ENCODE data around the gene AFF2.

Gene AFF2

GRCh38 chrX:148634591-148634990 lies 134.2 kb downstream of the AFF2 start:
- Histone ChIP-seq H3K9me3 (replicated peaks; ENCODE audit: insufficient read depth, low read length) (no peaks in the 10 kb centered on the region), H3K9me2 (replicated peaks; ENCODE audit: insufficient read depth, low read length) (no peaks in the 10 kb centered on the region), H3K4me1 (ENCODE audit: low read length) (no peaks in the 10 kb centered on the region), H3F3A (ENCODE audit: insufficient read depth, low read length) (no peaks in the 10 kb centered on the region), H3K79me2 (ENCODE audit: low read length) (no peaks in the 10 kb centered on the region), H3K4me2 (ENCODE audit: low read depth, low read length) (no peak overlapping the region), H3K9ac (ENCODE audit: low read length) (no peak overlapping the region), H3K4me3 (ENCODE audit: low read length) (no peak overlapping the region), H3K36me3 (replicated peaks; ENCODE audit: insufficient read depth, low read length) (no peaks in the 10 kb centered on the region), H2AFZ (ENCODE audit: low read length) (no peak overlapping the region), H4K20me1 (ENCODE audit: insufficient read depth, low read length) (no peaks in the 10 kb centered on the region), H3K27me3 (replicated peaks; ENCODE audit: insufficient read depth, low read length) (no peaks in the 10 kb centered on the region), H3K27ac (ENCODE audit: low read length) (no peak overlapping the region)
- TF ChIP-seq EZH2phosphoT487 (IDR thresholded peaks at IDR 0.05; ENCODE audit: low read length) (no peak), EZH2 (optimal IDR thresholded peaks at IDR 0.05; ENCODE audit: low read depth, low read length) (no peak), CTCF (IDR thresholded peaks at IDR 0.05; ENCODE audit: low read length) (no peak)
- no peak for DNase-seq

- Histone ChIP-seq H2AFZ (ENCODE audit: low read length) (no peak overlapping the region), H3K27me3 (replicated peaks; ENCODE audit: insufficient read depth, low read length) (no peaks in the 10 kb centered on the region), H3K79me2 (ENCODE audit: low read length) (no peaks in the 10 kb centered on the region), H3K4me3 (ENCODE audit: low read length) (no peak overlapping the region), H3K9ac (ENCODE audit: low read length) (no peak overlapping the region), H3K9me2 (replicated peaks; ENCODE audit: insufficient read depth, low read length) (no peaks in the 10 kb centered on the region), H3F3A (ENCODE audit: insufficient read depth, low read length) (no peaks in the 10 kb centered on the region), H3K4me2 (ENCODE audit: low read depth, low read length) (no peak overlapping the region), H3K36me3 (replicated peaks; ENCODE audit: insufficient read depth, low read length) (no peaks in the 10 kb centered on the region), H3K27ac (ENCODE audit: low read length) (no peak overlapping the region), H3K9me3 (replicated peaks; ENCODE audit: insufficient read depth, low read length) (no peaks in the 10 kb centered on the region), H4K20me1 (ENCODE audit: insufficient read depth, low read length) (no peaks in the 10 kb centered on the region), H3K4me1 (ENCODE audit: low read length) (no peaks in the 10 kb centered on the region)
- DNase-seq: no peak
- TF ChIP-seq EZH2phosphoT487 (IDR thresholded peaks at IDR 0.05; ENCODE audit: low read length): no peak
- no peak for TF ChIP-seq EZH2 (optimal IDR thresholded peaks at IDR 0.05; ENCODE audit: low read depth, low read length)
- no peak for TF ChIP-seq CTCF (IDR thresholded peaks at IDR 0.05; ENCODE audit: low read length)
Measured at GRCh38 chrX:148643460-148643859, 143.0 kb downstream of the AFF2 start.

- Histone ChIP-seq H3K4me2 (ENCODE audit: low read depth, low read length) (no peak overlapping the region), H3K79me2 (ENCODE audit: low read length) (no peaks in the 10 kb centered on the region), H3K27ac (ENCODE audit: low read length) (no peak overlapping the region), H3K9me2 (replicated peaks; ENCODE audit: insufficient read depth, low read length) (no peaks in the 10 kb centered on the region), H3K27me3 (replicated peaks; ENCODE audit: insufficient read depth, low read length) (no peaks in the 10 kb centered on the region), H4K20me1 (ENCODE audit: insufficient read depth, low read length) (no peaks in the 10 kb centered on the region), H3K9ac (ENCODE audit: low read length) (no peak overlapping the region), H3K36me3 (replicated peaks; ENCODE audit: insufficient read depth, low read length) (no peaks in the 10 kb centered on the region), H3K4me3 (ENCODE audit: low read length) (no peak overlapping the region), H3K4me1 (ENCODE audit: low read length) (no peaks in the 10 kb centered on the region), H3F3A (ENCODE audit: insufficient read depth, low read length) (no peaks in the 10 kb centered on the region), H3K9me3 (replicated peaks; ENCODE audit: insufficient read depth, low read length) (no peaks in the 10 kb centered on the region), H2AFZ (ENCODE audit: low read length) (no peak overlapping the region)
- no peak for TF ChIP-seq EZH2phosphoT487 (IDR thresholded peaks at IDR 0.05; ENCODE audit: low read length)
- no peak for TF ChIP-seq EZH2 (optimal IDR thresholded peaks at IDR 0.05; ENCODE audit: low read depth, low read length)
- no peak for TF ChIP-seq CTCF (IDR thresholded peaks at IDR 0.05; ENCODE audit: low read length)
- DNase-seq: no peak
Measured at GRCh38 chrX:148647651-148648050, 147.2 kb downstream of the AFF2 start.
